GM19193 (cell line): ENCODE data around the gene MAEL.

Experiments used
- POLR2A ChIP-seq: IDR thresholded peaks from 4 replicates; pipeline ENCODE4 v1.6.1; 2011; ENCODE audit not compliant: insufficient read depth, insufficient read length; ENCODE audit errors: extremely low read depth

MAEL gene

DNA sequence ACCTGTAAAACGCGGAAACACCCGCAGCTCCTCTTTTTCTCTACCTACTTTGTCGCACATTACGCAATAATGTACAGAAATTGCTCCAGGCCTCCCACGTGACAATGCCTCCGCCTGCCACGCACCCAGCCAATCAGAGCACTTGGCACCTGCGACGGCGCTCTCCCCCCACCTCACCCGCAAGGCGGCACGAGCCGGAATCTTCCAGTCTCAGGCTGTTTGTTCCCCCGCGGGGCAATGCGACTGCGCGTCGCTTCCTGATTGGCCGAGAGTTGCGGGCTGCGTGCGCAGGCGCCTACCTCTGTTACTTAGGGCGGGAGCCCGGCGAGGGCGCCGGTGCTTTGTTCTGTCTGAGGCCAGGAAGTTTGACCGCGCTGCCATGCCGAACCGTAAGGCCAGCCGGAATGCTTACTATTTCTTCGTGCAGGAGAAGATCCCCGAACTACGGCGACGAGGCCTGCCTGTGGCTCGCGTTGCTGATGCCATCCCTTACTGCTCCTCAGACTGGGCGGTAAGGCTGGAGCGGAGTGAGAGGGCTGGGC lies at the start of gene MAEL:
Gene MAEL, plus strand, starts transcription at position 307 of the 542 bp plus-strand sequence. Its CDS starts 73 bp downstream, at position 380.
- no peak for TF ChIP-seq POLR2A

DNA sequence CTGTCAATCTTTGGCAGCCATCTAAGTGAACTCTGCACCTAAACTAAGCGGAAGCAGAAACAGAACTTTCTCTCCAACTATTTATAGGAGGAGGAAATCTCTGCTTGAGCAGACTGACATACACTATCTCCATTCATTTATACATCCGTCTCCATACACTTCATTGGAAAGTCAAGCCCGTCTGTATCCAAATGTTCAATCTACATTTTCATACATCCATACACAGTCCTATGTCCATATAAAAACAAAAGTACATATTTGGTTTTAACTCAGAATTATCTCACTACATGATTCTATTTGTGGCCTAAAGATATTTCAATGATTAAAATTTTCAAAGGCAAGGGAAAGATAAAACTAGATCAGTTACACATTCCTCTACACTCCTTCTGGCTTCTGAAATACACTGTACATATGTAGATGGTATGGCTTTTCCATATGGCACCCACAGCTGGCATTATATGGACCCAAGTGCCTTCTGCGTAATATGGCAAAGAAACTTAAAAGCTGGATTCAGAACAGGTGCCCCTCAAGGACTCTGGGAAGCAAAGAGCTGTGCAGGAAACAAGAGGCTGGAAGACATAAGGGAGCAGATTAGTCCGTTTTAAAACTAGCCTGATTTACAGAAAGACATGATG lies 49.2 kb upstream of the MAEL start:
- no peak for TF ChIP-seq POLR2A

DNA sequence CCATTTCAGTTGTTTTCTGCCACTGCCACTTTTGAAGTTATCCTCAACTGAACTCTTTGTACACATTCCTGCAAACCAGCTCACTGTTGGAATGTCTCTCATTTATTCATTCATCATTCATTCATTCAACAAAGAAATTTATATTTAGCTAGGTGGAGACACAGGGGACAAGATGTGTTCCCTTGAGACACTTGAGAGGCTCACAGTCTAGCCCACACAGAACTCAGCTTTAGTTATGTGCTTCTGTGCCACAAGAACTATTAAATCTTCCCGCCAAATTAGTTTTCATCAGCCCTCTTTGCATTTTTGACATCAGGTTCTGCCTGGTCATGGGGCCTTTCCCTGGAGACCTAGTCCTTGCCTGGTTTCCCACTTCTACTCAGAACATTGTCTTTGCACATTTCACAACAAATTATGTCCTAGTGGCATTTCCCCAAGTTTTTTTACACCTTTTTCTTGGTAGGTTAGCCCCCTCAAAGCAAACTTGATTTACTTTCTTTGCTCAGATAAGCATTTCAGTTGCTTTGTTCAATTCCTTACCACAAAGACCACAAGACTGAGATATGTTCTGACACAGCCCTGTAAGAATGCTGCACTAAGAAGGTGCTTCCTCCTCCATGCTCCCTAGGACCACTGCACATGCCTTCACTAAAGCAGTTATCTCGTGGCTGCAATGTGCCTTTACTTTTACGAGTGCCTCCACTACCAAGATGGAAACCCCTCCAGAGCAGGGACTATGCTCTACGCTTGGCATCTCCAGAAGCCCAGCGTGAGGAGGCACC lies 44.7 kb upstream of the MAEL start:
- TF ChIP-seq POLR2A, result no peak

DNA sequence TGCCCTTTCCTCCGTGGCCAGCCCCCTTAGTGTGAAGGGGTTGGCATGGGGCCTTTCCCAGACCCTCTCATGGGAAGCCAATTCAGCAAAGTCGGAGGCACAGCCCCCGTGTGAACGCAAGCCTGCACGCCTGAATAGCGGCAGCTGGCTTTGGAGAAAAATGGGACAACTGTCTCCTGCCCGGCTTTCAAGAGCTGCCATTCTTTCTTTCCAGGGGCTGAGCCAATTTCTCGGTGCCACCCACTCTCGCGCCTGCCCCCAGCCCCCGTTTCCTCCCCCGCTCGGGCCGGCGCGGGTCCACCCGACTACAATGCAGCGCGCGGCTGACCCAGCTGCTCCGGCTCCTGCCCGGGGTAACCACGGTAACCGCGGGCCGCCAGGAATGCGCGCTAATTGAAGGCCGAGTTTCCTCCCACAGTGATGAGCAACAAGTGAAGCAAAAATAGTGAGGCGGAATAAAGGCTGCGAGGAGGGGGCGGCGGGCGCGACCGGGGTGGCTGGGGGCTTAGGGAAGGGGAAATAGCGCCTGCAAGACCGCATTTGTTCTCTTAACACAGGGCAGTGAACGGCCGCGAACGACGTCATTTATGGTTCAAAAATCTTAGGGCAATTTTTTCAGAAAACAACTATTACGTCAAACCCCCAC lies 41.6 kb upstream of the MAEL start:
- TF ChIP-seq POLR2A, result no peak

DNA sequence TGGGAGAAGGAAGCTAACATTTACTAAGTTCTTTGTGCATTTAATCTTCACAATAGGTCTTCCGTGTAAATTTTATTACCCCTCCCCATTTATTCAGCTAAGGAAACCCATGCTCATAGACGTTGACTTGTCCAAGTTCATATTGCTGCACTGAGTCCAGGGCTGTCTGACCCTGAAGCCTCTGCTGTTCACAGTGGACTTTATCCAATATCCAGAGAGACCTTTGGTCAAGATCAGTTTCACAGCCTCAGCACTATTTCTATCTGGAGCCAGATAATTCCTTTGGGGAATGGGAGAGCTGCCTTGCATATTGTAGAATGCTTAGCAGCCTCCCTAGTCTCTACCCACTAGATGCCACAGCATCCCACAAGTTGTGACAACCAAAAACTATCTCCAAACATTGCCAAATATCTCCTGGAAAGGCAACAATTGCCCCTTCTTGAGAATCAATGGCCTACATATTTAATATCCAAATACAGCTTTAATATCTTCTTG lies 40.2 kb upstream of the MAEL start:
- no peak for TF ChIP-seq POLR2A

DNA sequence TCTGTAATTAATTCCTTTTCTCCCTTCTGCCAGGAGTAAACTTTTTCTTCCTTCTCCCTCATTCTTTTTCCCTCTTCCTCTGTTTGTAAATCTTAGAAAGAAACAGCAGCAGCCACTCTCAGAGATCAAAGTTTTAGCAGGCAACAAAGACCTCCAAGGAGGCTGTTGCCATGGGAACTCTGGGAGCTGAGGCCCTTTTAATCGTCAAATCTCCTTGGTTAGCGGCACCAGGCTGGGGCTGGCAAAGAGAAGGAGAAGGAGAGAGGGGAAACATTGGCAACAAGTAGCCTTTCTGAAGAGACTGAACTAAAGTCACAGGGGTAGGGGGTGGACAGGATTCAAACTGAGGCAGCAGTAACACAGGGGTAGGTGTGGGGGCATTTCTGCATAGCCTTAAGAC lies 38.9 kb upstream of the MAEL start:
- no peak for TF ChIP-seq POLR2A

DNA sequence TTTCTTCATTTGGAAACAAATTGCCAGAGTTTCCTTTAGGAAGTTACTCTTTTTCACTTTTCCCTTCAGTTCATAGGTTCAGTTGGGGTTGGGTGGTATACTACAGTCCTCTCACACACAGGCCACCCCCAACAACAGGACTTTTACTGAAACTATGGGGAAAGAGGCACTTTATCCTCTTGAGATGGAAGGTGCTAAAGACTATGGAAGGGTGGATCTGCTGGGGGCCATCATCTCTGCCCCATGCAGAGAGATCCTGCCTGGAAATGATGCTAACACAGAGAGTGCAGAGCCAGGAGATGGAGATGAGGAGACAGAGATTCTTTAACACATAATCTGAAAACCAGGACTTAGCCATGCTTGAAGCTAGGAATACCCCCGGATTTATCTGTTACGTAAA lies 38.0 kb upstream of the MAEL start:
- no peak for TF ChIP-seq POLR2A

DNA sequence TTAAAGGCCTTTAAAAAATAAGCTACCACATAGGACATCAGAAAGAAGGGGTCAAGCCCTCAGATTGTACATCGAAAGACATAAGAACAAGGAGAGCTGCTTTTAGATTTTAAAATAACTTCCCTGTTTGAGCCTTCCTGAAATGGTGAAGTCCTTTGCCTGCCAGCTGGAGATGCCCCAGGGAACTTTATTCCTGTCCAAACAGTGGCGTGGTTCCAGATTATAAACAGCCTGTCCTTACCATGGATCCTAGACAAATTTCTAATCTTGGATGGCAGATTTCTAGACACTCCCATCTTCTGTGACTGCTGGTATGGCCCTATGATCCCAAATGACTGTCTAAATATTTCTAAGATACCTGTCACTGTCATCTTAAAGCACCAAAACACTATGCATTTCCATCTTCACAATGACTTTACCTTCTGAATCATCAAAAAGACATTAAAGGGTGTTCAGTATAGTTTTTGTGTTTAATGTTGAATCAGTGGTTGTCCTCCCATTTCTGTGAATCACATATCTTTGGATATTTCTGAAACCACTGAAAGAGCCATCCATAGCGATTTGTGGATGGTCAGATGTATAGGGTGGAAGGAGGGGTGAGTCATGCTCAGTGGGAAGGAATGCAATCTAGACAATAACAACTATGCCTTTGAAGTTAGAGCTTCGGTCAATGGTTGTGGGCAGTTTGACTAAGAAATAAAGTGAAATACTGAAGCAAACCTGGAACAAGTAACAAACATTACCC lies 36.9 kb upstream of the MAEL start:
- no peak for TF ChIP-seq POLR2A

DNA sequence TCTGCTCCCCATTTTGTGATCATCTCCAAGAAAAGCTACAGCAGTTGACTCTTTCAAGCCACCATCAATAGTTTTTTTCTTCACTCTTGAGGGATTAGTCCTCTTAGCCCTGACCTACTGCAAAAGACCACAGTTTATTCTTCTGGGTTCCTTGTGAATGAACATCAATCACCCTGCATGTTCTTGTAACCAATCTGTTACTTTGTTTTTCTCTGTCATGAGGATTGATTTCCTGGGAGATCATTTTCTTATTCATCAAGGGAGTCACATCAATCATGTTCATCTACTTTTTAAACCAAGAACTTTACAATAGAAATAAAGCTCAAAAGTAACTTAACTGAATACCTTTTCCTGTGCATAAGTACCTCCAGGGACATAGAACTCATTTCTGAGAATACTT lies 35.6 kb upstream of the MAEL start:
- no peak for TF ChIP-seq POLR2A

DNA sequence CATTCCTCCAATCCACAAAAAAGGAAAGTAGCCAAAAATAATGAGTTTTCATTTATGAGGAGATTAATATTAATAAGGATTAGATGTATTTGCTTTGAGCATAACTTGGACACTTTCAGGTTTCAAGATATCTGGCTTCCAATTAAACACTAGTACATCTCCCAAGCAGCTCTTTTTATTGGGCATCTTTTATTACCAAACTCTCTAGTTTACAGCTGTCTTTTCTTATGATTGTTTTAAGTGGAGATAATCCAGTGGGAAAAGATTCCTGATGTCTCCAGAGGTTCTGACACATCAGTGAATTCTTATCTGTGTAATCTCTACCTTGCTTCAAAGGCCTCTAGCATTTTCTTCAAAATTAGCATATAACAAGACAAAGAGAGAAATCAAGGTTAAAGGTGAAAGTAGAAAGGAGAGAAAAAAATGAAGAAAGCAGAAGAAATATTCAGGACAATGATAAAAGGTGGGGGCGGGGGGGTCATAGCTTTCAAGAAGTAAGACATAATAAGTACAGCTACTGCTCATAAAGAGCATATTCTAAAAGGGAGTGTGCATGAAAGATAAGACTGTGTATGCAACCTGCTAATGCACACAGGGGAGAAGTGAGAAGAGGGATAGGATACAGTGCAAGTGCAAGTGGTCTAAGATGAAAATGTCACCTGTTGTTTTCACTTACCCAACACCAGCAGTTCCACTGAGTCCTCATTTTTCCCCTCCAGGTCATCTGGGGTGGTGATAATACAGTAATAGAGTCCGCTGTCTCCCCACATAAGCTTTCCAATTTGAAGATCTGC lies 32.8 kb upstream of the MAEL start:
- no peak for TF ChIP-seq POLR2A

DNA sequence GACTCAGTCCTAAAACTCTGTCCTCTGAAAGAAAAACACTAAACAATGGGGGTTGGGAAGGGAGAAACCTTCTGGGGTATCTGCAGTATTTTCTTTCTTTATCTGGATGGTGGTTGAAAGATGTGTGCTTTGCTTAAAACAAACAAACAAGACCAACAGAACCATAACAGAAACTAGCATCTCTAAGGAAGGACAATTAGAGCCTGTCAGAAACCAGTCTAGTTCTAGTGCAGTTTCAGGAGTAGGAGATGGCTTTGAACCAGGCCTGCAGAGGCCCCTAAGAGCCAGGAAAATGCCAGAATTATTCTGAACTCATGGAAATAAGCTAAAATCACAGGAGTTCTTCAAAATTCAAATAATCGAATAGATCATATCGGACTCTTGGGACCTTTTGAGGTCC lies 32.2 kb upstream of the MAEL start:
- no peak for TF ChIP-seq POLR2A

DNA sequence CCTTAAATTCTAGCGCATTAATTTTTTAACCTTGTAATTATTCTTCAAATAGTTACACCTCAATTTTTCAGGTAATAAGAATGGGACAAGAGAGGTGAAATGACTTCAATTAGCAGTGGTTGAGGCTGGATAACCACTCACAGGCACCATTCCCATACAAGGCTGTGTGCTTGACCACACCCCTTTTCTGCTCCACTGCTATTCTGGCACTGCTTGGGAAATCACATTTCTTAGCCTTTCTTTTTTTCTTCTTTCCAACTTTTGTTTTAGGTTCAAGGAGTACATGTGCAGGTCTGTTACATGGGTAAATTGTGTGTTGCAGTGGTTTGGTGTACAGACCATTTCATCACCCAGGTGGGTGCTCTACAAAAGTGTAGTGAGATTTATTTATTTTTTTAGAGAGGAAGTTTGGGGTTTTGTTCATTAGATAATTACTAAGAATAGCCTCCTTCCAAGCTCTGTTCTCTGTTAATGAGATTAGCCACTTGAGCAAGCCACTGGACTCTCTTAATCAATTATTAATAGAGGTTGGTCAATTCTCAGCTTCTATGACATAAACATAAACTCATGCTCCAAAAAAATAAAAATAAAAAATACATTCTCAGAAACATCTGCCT lies 28.1 kb upstream of the MAEL start:
- no peak for TF ChIP-seq POLR2A

DNA sequence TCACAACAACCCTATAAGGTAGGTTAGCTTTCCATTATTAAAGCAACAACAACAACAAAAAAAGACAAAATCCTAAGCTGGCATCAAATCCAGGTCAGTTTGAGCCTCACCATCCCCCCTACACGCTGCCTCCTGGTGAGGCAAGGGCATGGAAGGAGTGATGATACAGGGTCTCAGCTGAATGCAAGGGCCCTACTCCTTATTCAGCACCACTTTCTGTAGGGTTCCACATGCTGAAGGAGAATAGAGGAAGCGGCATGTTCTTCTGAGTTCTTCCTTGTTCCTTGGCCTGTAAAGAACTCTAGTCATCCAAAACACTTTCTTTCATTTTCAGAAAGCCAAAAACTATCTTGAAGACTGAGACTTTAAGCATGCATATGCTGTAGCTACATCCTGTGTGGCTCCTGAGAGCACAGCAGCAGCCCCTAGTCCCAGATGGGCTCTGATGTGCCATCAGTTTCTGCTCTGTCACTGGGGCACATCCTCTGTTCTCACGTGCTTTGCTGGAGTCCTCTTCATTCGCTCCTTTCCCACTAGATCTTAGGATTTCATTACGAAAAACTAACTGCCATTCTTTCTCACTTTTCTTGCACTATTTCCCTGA lies 19.9 kb upstream of the MAEL start:
- no peak for TF ChIP-seq POLR2A
